Natural killer cell (primary cell): Measurements from ENCODE around the gene CGN. TPM values are rescaled to one million over a fixed set of nuclear protein-coding genes. Genes with fewer than 3 reads are reported as not detected.

Experiments
- ATAC-seq, 3 donors: fragments of 150-1000 bp in 2 of 3; fragments of 200-7000 bp in 1 of 3; cut with Tn5 transposase; 1 replicate in 1 of 3; 2 replicates in 2 of 3; pipeline ENCODE4 v1.10.0; 2021; ENCODE audit warnings: mild to moderate bottlenecking in 2 of 3, moderate library complexity in 2 of 3
- DNase-seq, 2 donors: peaks; one replicate each; pipeline versions ENCODE4 v3.0.0 to v3.0.0-alpha.2; 2013 to 2021; ENCODE audit warnings: mixed read lengths in 1 of 2
- H3K27ac ChIP-seq: one replicate; pipeline ENCODE4 v1.5.1; 2013; ENCODE audit warnings: mild to moderate bottlenecking, low read length
- H3K27me3 ChIP-seq: one replicate; pipeline ENCODE4 v1.6.1; 2013; ENCODE audit warnings: low read length; ENCODE audit not compliant: control insufficient read depth, insufficient read depth
- H3K36me3 ChIP-seq: one replicate; pipeline ENCODE4 v1.6.1; 2013; ENCODE audit warnings: low read length; ENCODE audit not compliant: control insufficient read depth, insufficient read depth
- H3K4me1 ChIP-seq: one replicate; pipeline ENCODE4 v1.6.1; 2013; ENCODE audit warnings: low read length; ENCODE audit not compliant: control insufficient read depth, insufficient read depth
- H3K4me3 ChIP-seq: one replicate; pipeline ENCODE4 v1.5.1; 2013; ENCODE audit warnings: low read length
- H3K9me3 ChIP-seq: one replicate; pipeline ENCODE4 v1.6.1; 2013; ENCODE audit warnings: low read length; ENCODE audit not compliant: control insufficient read depth, insufficient read depth
- H3K27ac Mint-ChIP-seq, 2 donors: one replicate each; pipeline ENCODE4 v1.8.0; 2022; ENCODE audit warnings: mild to moderate bottlenecking in 2 of 2, mixed read lengths in 2 of 2, moderate library complexity in 1 of 2
- H3K27me3 Mint-ChIP-seq, 2 donors: one replicate each; pipeline ENCODE4 v1.8.0; 2022; ENCODE audit warnings: low read depth in 2 of 2, mixed read lengths in 2 of 2
- H3K36me3 Mint-ChIP-seq: one replicate; pipeline ENCODE4 v1.8.0; 2022; ENCODE audit warnings: mixed read lengths
- H3K4me1 Mint-ChIP-seq, 2 donors: one replicate each; pipeline ENCODE4 v1.8.0; 2022; ENCODE audit warnings: mixed read lengths in 2 of 2
- H3K4me3 Mint-ChIP-seq: one replicate; pipeline ENCODE4 v1.8.0; 2022; ENCODE audit warnings: mild to moderate bottlenecking, moderate library complexity, mixed read lengths
- H3K9me3 Mint-ChIP-seq, 2 donors: one replicate each; pipeline ENCODE4 v1.8.0; 2022; ENCODE audit warnings: mixed read lengths in 2 of 2
- CTCF ChIP-seq: fragments of 200-600 bp; IDR thresholded peaks from one replicate; pipeline ENCODE4 v1.8.0; 2022; ENCODE audit warnings: antibody characterized with exemption
- whole genome bisulfite sequencing: methylation state at CpG from one replicate; pipeline ENCODE4 v1.1.7; 2013; ENCODE audit warnings: missing lambda C conversion rate; ENCODE audit not compliant: insufficient coverage; 5-methylcytosine and 5-hydroxymethylcytosine counted together
- intact Hi-C: fragments of 100-400 bp; cut with micrococcal nuclease; formaldehyde crosslinking; loops from one replicate; pipeline ENCODE4 v1.14.2; 2022
- total RNA-seq, 4 donors: library from RNA; stranded (reverse); fragments of 120-200 nt in 1 of 4; gene quantifications; one replicate each; pipeline versions ENCODE4 v1.2.3 to v1.2.4, GENCODE V29; 2013 to 2022

Gene CGN
- total RNA-seq, 3 donors from 2014 or later (not counting 1 experiment from before 2014, with no cell fraction given): 0.07 to 0.80 TPM; not detected in 1

- TF ChIP-seq CTCF: no peak
- intact Hi-C loops: no loop called here
- no peak overlapping the region for H3K27ac Mint-ChIP-seq
- Histone ChIP-seq H3K36me3 (no peaks in the 10 kb centered on the region), H3K27ac (no peak overlapping the region), H3K9me3 (no peaks in the 10 kb centered on the region), H3K27me3 (no peaks in the 10 kb centered on the region), H3K4me1 (no peaks in the 10 kb centered on the region), H3K4me3 (no peak overlapping the region)
- 89% methylated on average over 12 of the region's 12 CpGs for WGBS
- no peak overlapping the region for H3K4me3 Mint-ChIP-seq
- no peaks in the 10 kb centered on the region for H3K27me3 Mint-ChIP-seq
- H3K36me3 Mint-ChIP-seq: no peaks in the 10 kb centered on the region
- no peaks in the 10 kb centered on the region for H3K9me3 Mint-ChIP-seq
- no peaks in the 10 kb centered on the region for H3K4me1 Mint-ChIP-seq
- ATAC-seq (no peak), DNase-seq (no peak)
Measured at GRCh38 chr1:151574575-151575529, 63.7 kb downstream of the CGN start.

- no peak overlapping the region for H3K4me3 ChIP-seq
- TF ChIP-seq CTCF: no peak
- 60% methylated on average over 1 of the region's 2 CpGs for WGBS
- H3K27ac ChIP-seq: no peak overlapping the region
- no peaks in the 10 kb centered on the region for H3K36me3 ChIP-seq
- H3K27ac Mint-ChIP-seq: no peak overlapping the region
- DNase-seq: no peak
- no peak overlapping the region for H3K4me3 Mint-ChIP-seq
- H3K4me1 Mint-ChIP-seq: no peaks in the 10 kb centered on the region
- H3K4me1 ChIP-seq: no peaks in the 10 kb centered on the region
- no peaks in the 10 kb centered on the region for H3K27me3 ChIP-seq
- H3K9me3 ChIP-seq: no peaks in the 10 kb centered on the region
- H3K9me3 Mint-ChIP-seq: no peaks in the 10 kb centered on the region
- H3K27me3 Mint-ChIP-seq: no peaks in the 10 kb centered on the region
- ATAC-seq: no peak
- intact Hi-C loops: no loop called here
- H3K36me3 Mint-ChIP-seq: no peaks in the 10 kb centered on the region
Measured at GRCh38 chr1:151577173-151577572, 66.0 kb downstream of the CGN start.

GRCh38 chr1:151578941-151579340 lies 67.8 kb downstream of the CGN start:
- Histone ChIP-seq H3K27ac (no peak overlapping the region), H3K9me3 (no peaks in the 10 kb centered on the region), H3K27me3 (no peaks in the 10 kb centered on the region), H3K4me3 (no peak overlapping the region), H3K36me3 (no peaks in the 10 kb centered on the region), H3K4me1 (no peaks in the 10 kb centered on the region)
- H3K4me1 Mint-ChIP-seq: no peaks in the 10 kb centered on the region
- no peaks in the 10 kb centered on the region for H3K36me3 Mint-ChIP-seq
- ATAC-seq (no peak), DNase-seq (no peak)
- no CpG with 5 or more reads among the region's 1 CpG for WGBS
- no peak for TF ChIP-seq CTCF
- intact Hi-C loops: no loop called here
- H3K4me3 Mint-ChIP-seq: no peak overlapping the region
- no peaks in the 10 kb centered on the region for H3K27me3 Mint-ChIP-seq
- H3K9me3 Mint-ChIP-seq: no peaks in the 10 kb centered on the region
- H3K27ac Mint-ChIP-seq: no peak overlapping the region
